H9 (cell line): ENCODE results near the gene MAP2K2. TPM values are rescaled to one million over a fixed set of nuclear protein-coding genes. Genes with fewer than 3 reads are reported as not detected.

Experiments used
- DNase-seq: peaks from one replicate; pipeline ENCODE4 v3.0.0-alpha.2; 2017
- H2AFZ ChIP-seq: one replicate; pipeline ENCODE4 v1.6.1; 2013; ENCODE audit warnings: mild to moderate bottlenecking, low read length, control low read depth, moderate library complexity
- H2AK5ac ChIP-seq: 2 replicates; pipeline ENCODE4 v1.6.1; 2013; ENCODE audit warnings: low read length, control low read depth, mixed read lengths; ENCODE audit not compliant: insufficient read length
- H2BK120ac ChIP-seq: one replicate; pipeline ENCODE4 v1.6.1; 2013; ENCODE audit warnings: low read depth, mild to moderate bottlenecking, low read length, control low read depth, inconsistent platforms; ENCODE audit not compliant: poor library complexity, severe bottlenecking
- H2BK12ac ChIP-seq: 2 replicates; pipeline ENCODE4 v1.6.1; 2013; ENCODE audit warnings: low read length, control low read depth, mixed read lengths, low read depth; ENCODE audit not compliant: insufficient read length
- H2BK15ac ChIP-seq: 2 replicates; pipeline ENCODE4 v1.6.1; 2013; ENCODE audit warnings: low read depth, low read length, control low read depth
- H2BK20ac ChIP-seq: one replicate; pipeline ENCODE4 v1.6.1; 2013; ENCODE audit warnings: low read depth, mild to moderate bottlenecking, low read length, control low read depth, inconsistent platforms; ENCODE audit not compliant: poor library complexity, severe bottlenecking
- H2BK5ac ChIP-seq: 2 replicates; pipeline ENCODE4 v1.6.1; 2013; ENCODE audit warnings: low read length, control low read depth, mixed read lengths; ENCODE audit not compliant: insufficient read length
- H3K14ac ChIP-seq: 2 replicates; pipeline ENCODE4 v1.6.1; 2013; ENCODE audit warnings: low read length, control low read depth; ENCODE audit not compliant: insufficient read depth
- H3K18ac ChIP-seq: 2 replicates; pipeline ENCODE4 v1.6.1; 2013; ENCODE audit warnings: low read depth, mild to moderate bottlenecking, mixed read lengths, low read length, control low read depth; ENCODE audit not compliant: insufficient read length
- H3K23ac ChIP-seq: 2 replicates; pipeline ENCODE4 v1.6.1; 2013; ENCODE audit warnings: low read length, control low read depth, mixed read lengths, low read depth; ENCODE audit not compliant: insufficient read length
- H3K23me2 ChIP-seq: 2 replicates; pipeline ENCODE4 v1.6.1; 2013; ENCODE audit warnings: low read depth, mild to moderate bottlenecking, mixed read lengths, low read length, control low read depth; ENCODE audit not compliant: insufficient read length, poor library complexity, severe bottlenecking
- H3K27ac ChIP-seq: 2 replicates; pipeline ENCODE4 v1.5.1; 2013; ENCODE audit warnings: low read length, control low read depth, mixed read lengths, low read depth; ENCODE audit not compliant: insufficient read length
- H3K27me3 ChIP-seq: 2 replicates; pipeline ENCODE4 v1.6.1; 2013; ENCODE audit warnings: low read length, control low read depth, inconsistent platforms; ENCODE audit not compliant: insufficient read depth
- H3K4ac ChIP-seq: 2 replicates; pipeline ENCODE4 v1.6.1; 2013; ENCODE audit warnings: low read depth, mild to moderate bottlenecking, control low read depth, inconsistent platforms, low read length, moderate library complexity
- H3K4me1 ChIP-seq: 2 replicates; pipeline ENCODE4 v1.6.1; 2013; ENCODE audit warnings: low read length, control low read depth, inconsistent platforms; ENCODE audit not compliant: insufficient read depth
- H3K4me2 ChIP-seq: 2 replicates; pipeline ENCODE4 v1.6.1; 2013; ENCODE audit warnings: low read length, control low read depth, mixed read lengths; ENCODE audit not compliant: insufficient read length, insufficient read depth
- H3K56ac ChIP-seq: 2 replicates; pipeline ENCODE4 v1.6.1; 2013; ENCODE audit warnings: low read depth, mild to moderate bottlenecking, mixed read lengths, low read length, control low read depth; ENCODE audit not compliant: insufficient read length
- H3K79me1 ChIP-seq: 2 replicates; pipeline ENCODE4 v1.6.1; 2013; ENCODE audit warnings: low read depth, mild to moderate bottlenecking, moderate library complexity, low read length, control low read depth, inconsistent platforms; ENCODE audit not compliant: insufficient read depth, poor library complexity, severe bottlenecking
- H3K79me2 ChIP-seq: 2 replicates; pipeline ENCODE4 v1.6.1; 2013; ENCODE audit warnings: low read length, control low read depth, inconsistent platforms; ENCODE audit not compliant: insufficient read depth
- H3K9ac ChIP-seq: 2 replicates; pipeline ENCODE4 v1.6.1; 2013; ENCODE audit warnings: low read length, control low read depth, mixed read lengths; ENCODE audit not compliant: insufficient read length; ENCODE audit errors: extremely low read depth
- H3K9me3 ChIP-seq: one replicate; pipeline ENCODE4 v1.6.1; 2013; ENCODE audit warnings: low read depth, low read length, inconsistent platforms; ENCODE audit not compliant: control insufficient read depth
- H3T11ph ChIP-seq: one replicate; pipeline ENCODE4 v1.6.1; 2013; ENCODE audit warnings: mild to moderate bottlenecking, low read length, control low read depth, inconsistent platforms
- H4K20me1 ChIP-seq: one replicate; pipeline ENCODE4 v1.6.1; 2013; ENCODE audit not compliant: control insufficient read depth, insufficient read length, insufficient read depth
- H4K5ac ChIP-seq: 2 replicates; pipeline ENCODE4 v1.6.1; 2013; ENCODE audit warnings: low read depth, mild to moderate bottlenecking, mixed read lengths, low read length, control low read depth; ENCODE audit not compliant: insufficient read length
- H4K8ac ChIP-seq: replicated peaks from 2 replicates; pipeline ENCODE4 v1.6.1; 2013; ENCODE audit warnings: low read length, control low read depth, mixed read lengths, low read depth; ENCODE audit not compliant: insufficient read length
- H4K91ac ChIP-seq: 2 replicates; pipeline ENCODE4 v1.6.1; 2013; ENCODE audit warnings: low read depth, mild to moderate bottlenecking, moderate library complexity, mixed read lengths, low read length, control low read depth; ENCODE audit not compliant: insufficient read length
- H3K27ac Mint-ChIP-seq, 3 experiments: 2 replicates in 2 of 3; 3 replicates in 1 of 3; pipeline ENCODE4 v1.8.0; 2020 to 2021; ENCODE audit warnings: mixed read lengths in 3 of 3, mild to moderate bottlenecking in 1 of 3, moderate library complexity in 1 of 3
- H3K27me3 Mint-ChIP-seq: 2 replicates; pipeline ENCODE4 v1.8.0; 2021; ENCODE audit warnings: low read depth, mild to moderate bottlenecking, moderate library complexity, mixed read lengths
- H3K36me3 Mint-ChIP-seq, 3 experiments: 2 replicates in 2 of 3; 3 replicates in 1 of 3; pipeline ENCODE4 v1.8.0; 2020 to 2021; ENCODE audit warnings: low read depth in 3 of 3, mixed read lengths in 3 of 3; ENCODE audit not compliant: insufficient read depth in 1 of 3
- H3K4me1 Mint-ChIP-seq, 2 experiments: 2 replicates each; pipeline ENCODE4 v1.8.0; 2020; ENCODE audit warnings: mixed read lengths in 2 of 2
- H3K4me3 Mint-ChIP-seq, 2 experiments: 2 replicates in 1 of 2; 3 replicates in 1 of 2; pipeline ENCODE4 v1.8.0; 2020 to 2021; ENCODE audit warnings: mild to moderate bottlenecking in 2 of 2, mixed read lengths in 2 of 2, moderate library complexity in 1 of 2
- H3K9me3 Mint-ChIP-seq, 2 experiments: 2 replicates in 1 of 2; 3 replicates in 1 of 2; pipeline ENCODE4 v1.8.0; 2020; ENCODE audit warnings: mild to moderate bottlenecking in 2 of 2, mixed read lengths in 2 of 2, moderate library complexity in 1 of 2
- CTCF ChIP-seq: fragments of 200-600 bp; sonication (generic); conservative IDR thresholded peaks from 3 replicates; pipeline ENCODE4 v1.8.0; 2021; ENCODE audit warnings: antibody characterized with exemption, mild to moderate bottlenecking
- WGBS: extraction: QIAGEN DNeasy Blood & Tissue Kit; methylation state at CpG from one replicate; pipeline ENCODE4 v1.1.7; 2013; ENCODE audit warnings: missing lambda C conversion rate, low lambda C conversion rate, mixed read lengths; ENCODE audit not compliant: insufficient read length; ENCODE audit errors: extremely low coverage; 5-methylcytosine and 5-hydroxymethylcytosine counted together
- total RNA-seq: library from RNA; stranded (reverse); gene quantifications from 2 replicates; pipeline ENCODE4 v1.2.1, GENCODE V29; 2021

Gene MAP2K2
- total RNA-seq, 1 experiment from 2014 or later = 167 TPM

GRCh38 chr19:4090356-4091220, 33.3 kb downstream of the MAP2K2 start:
- Histone ChIP-seq H3K4ac (no peak overlapping the region), H3K14ac (no peak overlapping the region), H3K9me3 (no peaks in the 10 kb centered on the region), H2BK15ac (no peak overlapping the region), H2BK120ac (no peak overlapping the region), H3K4me2 (no peak overlapping the region), H3K4me1 (no peaks in the 10 kb centered on the region), H2AK5ac (no peak overlapping the region), H3K18ac (no peak overlapping the region), H2AFZ (no peak overlapping the region), H3K56ac (no peak overlapping the region), H3K9ac (no peak overlapping the region), H3K27me3 (no peaks in the 10 kb centered on the region), H3T11ph (no peak overlapping the region), H4K20me1 (no peaks in the 10 kb centered on the region), H3K79me2 (no peaks in the 10 kb centered on the region), H3K23me2 (no peaks in the 10 kb centered on the region), H4K91ac (no peak overlapping the region), H2BK12ac (no peak overlapping the region), H3K23ac (no peak overlapping the region), H2BK20ac (no peak overlapping the region), H4K5ac (no peak overlapping the region), H4K8ac (no peak overlapping the region), H3K79me1 (no peaks in the 10 kb centered on the region), H2BK5ac (no peak overlapping the region), H3K27ac (no peak overlapping the region)
- no CpG with 5 or more reads among the region's 52 CpGs for WGBS
- DNase-seq = no peak
- TF ChIP-seq CTCF = no peak
- H3K4me1 Mint-ChIP-seq = 0 out of 4 replicates have a peak, but pooled peaks cover 0 to 4% of the 10 kb centered on the region in 2 experiments
- peaks cover 7 to 29% (median 23%) of the 10 kb centered on the region in 3 experiments; a peak in 6 of 7 replicates for H3K36me3 Mint-ChIP-seq
- H3K9me3 Mint-ChIP-seq = no peaks in the 10 kb centered on the region
- no peaks in the 10 kb centered on the region for H3K27me3 Mint-ChIP-seq
- H3K27ac Mint-ChIP-seq = no peak overlapping the region
- no peak overlapping the region for H3K4me3 Mint-ChIP-seq
